ENCODE results near the gene GPSM1. TPM values are rescaled to one million over a fixed set of nuclear protein-coding genes. Genes with fewer than 3 reads are reported as not detected.

GPSM1 gene
- total RNA-seq, 3 donors from 2014 or later = 2.4 to 15.0 (median 4.2) TPM

DNA sequence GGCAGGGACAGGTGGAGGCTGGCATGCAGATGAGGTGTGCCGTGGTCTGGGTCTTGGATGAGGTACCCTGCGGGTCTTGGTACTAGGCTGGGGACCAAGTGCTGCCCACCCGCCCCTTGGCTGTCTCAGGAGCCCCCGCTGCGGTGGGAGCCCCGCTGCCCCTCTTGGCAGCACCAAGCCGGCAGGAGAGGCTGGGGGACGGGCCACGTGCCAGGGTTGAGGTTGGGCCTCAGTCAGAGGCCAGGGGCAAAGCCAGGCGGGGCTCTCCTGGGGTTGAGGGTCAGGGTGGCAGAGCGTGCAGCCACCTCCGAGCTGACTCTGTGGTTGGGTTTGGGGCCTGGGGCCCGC, 44.2 kb downstream of the GPSM1 start:
- TF ChIP-seq, protein P1, sequence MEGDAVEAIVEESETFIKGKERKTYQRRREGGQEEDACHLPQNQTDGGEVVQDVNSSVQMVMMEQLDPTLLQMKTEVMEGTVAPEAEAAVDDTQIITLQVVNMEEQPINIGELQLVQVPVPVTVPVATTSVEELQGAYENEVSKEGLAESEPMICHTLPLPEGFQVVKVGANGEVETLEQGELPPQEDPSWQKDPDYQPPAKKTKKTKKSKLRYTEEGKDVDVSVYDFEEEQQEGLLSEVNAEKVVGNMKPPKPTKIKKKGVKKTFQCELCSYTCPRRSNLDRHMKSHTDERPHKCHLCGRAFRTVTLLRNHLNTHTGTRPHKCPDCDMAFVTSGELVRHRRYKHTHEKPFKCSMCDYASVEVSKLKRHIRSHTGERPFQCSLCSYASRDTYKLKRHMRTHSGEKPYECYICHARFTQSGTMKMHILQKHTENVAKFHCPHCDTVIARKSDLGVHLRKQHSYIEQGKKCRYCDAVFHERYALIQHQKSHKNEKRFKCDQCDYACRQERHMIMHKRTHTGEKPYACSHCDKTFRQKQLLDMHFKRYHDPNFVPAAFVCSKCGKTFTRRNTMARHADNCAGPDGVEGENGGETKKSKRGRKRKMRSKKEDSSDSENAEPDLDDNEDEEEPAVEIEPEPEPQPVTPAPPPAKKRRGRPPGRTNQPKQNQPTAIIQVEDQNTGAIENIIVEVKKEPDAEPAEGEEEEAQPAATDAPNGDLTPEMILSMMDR (IDR thresholded peaks at IDR 0.05) = no peak
- H3K36me3 ChIP-seq (ENCODE audit: low read depth) = no peaks in the 10 kb centered on the region
- no peaks in the 10 kb centered on the region for H3K4me1 ChIP-seq (ENCODE audit: low read depth)
- no peak overlapping the region for H3K4me3 ChIP-seq
- H3K9me3 ChIP-seq = no peaks in the 10 kb centered on the region
- no peak for ATAC-seq
- intact Hi-C loops (cut with DNase I, micrococcal nuclease) = no loop called here
- no peak for DNase-seq

DNA sequence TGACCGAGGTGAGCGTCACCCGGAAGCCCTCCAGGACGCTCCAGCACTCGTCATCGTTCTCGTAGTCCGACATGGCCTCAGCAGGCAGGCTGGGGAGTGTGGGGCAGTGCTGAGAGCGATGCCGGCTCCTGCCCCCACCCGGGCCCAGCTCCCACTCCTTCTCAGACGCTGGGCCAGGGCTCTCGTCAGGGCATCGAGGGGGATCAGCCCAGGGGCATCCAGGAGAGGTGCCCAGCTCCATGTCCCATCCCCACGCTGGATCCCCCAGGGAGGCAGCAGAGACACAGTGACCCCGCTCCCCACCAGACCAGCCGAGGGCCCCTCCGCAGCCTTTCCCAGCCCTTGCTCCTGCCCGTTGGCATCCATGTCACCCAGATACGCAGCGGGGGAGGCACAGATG, 44.7 kb downstream of the GPSM1 start:
- ATAC-seq = no peak
- intact Hi-C loops (cut with DNase I, micrococcal nuclease) = no loop called here

GRCh38 chr9:136372561-136373299, 45.4 kb downstream of the GPSM1 start:
- TF ChIP-seq, protein P1 (IDR thresholded peaks at IDR 0.05) = no peak
- Histone ChIP-seq H3K4me3 (no peak overlapping the region), H3K4me1 (ENCODE audit: low read depth) (no peaks in the 10 kb centered on the region), H3K36me3 (ENCODE audit: low read depth) (no peaks in the 10 kb centered on the region), H3K9me3 (no peaks in the 10 kb centered on the region)
- intact Hi-C loops (cut with DNase I, micrococcal nuclease) = no loop called here
- peak; percentile 72 for ATAC-seq
- DNase-seq = peak; percentile 37 to 80 (median 58)

More for the DNA sequence above, 44.7 kb downstream of the GPSM1 start:
- H3K4me3 ChIP-seq = no peak overlapping the region
- no peak for DNase-seq
- no peaks in the 10 kb centered on the region for H3K36me3 ChIP-seq (ENCODE audit: low read depth)
- TF ChIP-seq, protein P1 (IDR thresholded peaks at IDR 0.05) = no peak
- H3K4me1 ChIP-seq (ENCODE audit: low read depth) = no peaks in the 10 kb centered on the region
- no peaks in the 10 kb centered on the region for H3K9me3 ChIP-seq

GRCh38 chr9:136373300-136374182, 46.2 kb downstream of the GPSM1 start, which contains the start of gene CARD9:
CARD9 (minus strand) TSS chr9:136373669; CDS start chr9:136372078, 1,591 bp downstream.
- no peak within 1 kb of the TSS for H3K4me3 ChIP-seq
- peak; percentile 42 for ATAC-seq

GRCh38 chr9:136374183-136374575, 46.8 kb downstream of the GPSM1 start:
- Histone ChIP-seq H3K4me3 (no peak overlapping the region), H3K4me1 (ENCODE audit: low read depth) (no peaks in the 10 kb centered on the region), H3K36me3 (ENCODE audit: low read depth) (no peaks in the 10 kb centered on the region), H3K9me3 (no peaks in the 10 kb centered on the region)
- intact Hi-C loops (cut with DNase I, micrococcal nuclease) = no loop called here
- TF ChIP-seq, protein P1 (IDR thresholded peaks at IDR 0.05) = no peak
- DNase-seq (no peak), ATAC-seq (no peak)

More at GRCh38 chr9:136373300-136374182, 46.2 kb downstream of the GPSM1 start, which contains the start of gene CARD9:
- DNase-seq = peak in 1 of 3 donors; percentile 35
- TF ChIP-seq, protein P1 (IDR thresholded peaks at IDR 0.05) = no peak
- H3K9me3 ChIP-seq = no peaks in the 10 kb centered on the region
- intact Hi-C loops (cut with DNase I, micrococcal nuclease) = no loop called here
- H3K36me3 ChIP-seq (ENCODE audit: low read depth) = no peaks in the 10 kb centered on the region
- no peaks in the 10 kb centered on the region for H3K4me1 ChIP-seq (ENCODE audit: low read depth)

Measured in mucosa of descending colon (tissue), 3 donors.